HEK293 (cell line): Measurements from ENCODE around the gene GPAM.

ENCODE experiments used
- CTCF ChIP-seq: fragments of 450-650 bp; formaldehyde crosslinking; IDR thresholded peaks from 2 replicates; pipeline ENCODE4 v1.5.1; 2016; ENCODE audit warnings: missing biosample characterization, missing genetic modification characterization
- KLF17 ChIP-seq: fragments of 450-650 bp; formaldehyde crosslinking; IDR thresholded peaks from 2 replicates; pipeline ENCODE4 v1.5.1; 2016; ENCODE audit warnings: missing biosample characterization, missing genetic modification characterization
- PATZ1 ChIP-seq: fragments of 450-650 bp; formaldehyde crosslinking; IDR thresholded peaks from 2 replicates; pipeline ENCODE4 v1.5.1; 2016; ENCODE audit warnings: missing biosample characterization, missing genetic modification characterization
- ZBTB6 ChIP-seq: fragments of 450-650 bp; formaldehyde crosslinking; IDR thresholded peaks from 2 replicates; pipeline ENCODE4 v1.5.1; 2017; ENCODE audit warnings: missing biosample characterization, missing genetic modification characterization
- ZNF146 ChIP-seq: fragments of 450-650 bp; formaldehyde crosslinking; IDR thresholded peaks from 2 replicates; pipeline ENCODE4 v1.5.1; 2016; ENCODE audit warnings: missing biosample characterization, missing genetic modification characterization
- ZNF2 ChIP-seq: fragments of 450-650 bp; formaldehyde crosslinking; IDR thresholded peaks from 2 replicates; pipeline ENCODE4 v1.5.1; 2016; ENCODE audit warnings: missing biosample characterization, missing genetic modification characterization
- ZNF398 ChIP-seq: fragments of 450-650 bp; formaldehyde crosslinking; IDR thresholded peaks from 2 replicates; pipeline ENCODE4 v1.5.1; 2017; ENCODE audit warnings: missing biosample characterization, missing genetic modification characterization
- ZNF555 ChIP-seq: fragments of 450-650 bp; formaldehyde crosslinking; conservative IDR thresholded peaks from 2 replicates; pipeline ENCODE4 v1.5.1; 2017; ENCODE audit warnings: missing biosample characterization, mild to moderate bottlenecking, missing genetic modification characterization, inconsistent platforms

GRCh38 chr10:112189465-112189864 is 5.9 kb upstream of the GPAM start:
- no peak for TF ChIP-seq ZNF398 (tag by site-specific recombination)
- no peak for TF ChIP-seq PATZ1
- no peak for TF ChIP-seq CTCF (tag by site-specific recombination)
- TF ChIP-seq ZNF555 (tag by site-specific recombination) = no peak
- TF ChIP-seq KLF17 (tag by site-specific recombination) = no peak
- TF ChIP-seq ZNF146 (tag by site-specific recombination) = no peak
- no peak for TF ChIP-seq ZBTB6
- no peak for TF ChIP-seq ZNF2 (tag by site-specific recombination)
